NCI-H524 treated with DMSO at 0.1 percent for 48 hours (cell line): ENCODE data around the gene PSMG4.

Source experiments
- DNase-seq: peaks from one replicate; lab custom pipeline; 2025; lab: John Stamatoyannopoulos, UW

PSMG4 gene

GRCh38 chr6:3276174-3277167 is 17.7 kb downstream of the PSMG4 start:
- DNase-seq, result no peak

- no peak for DNase-seq
Observed at GRCh38 chr6:3277251-3277650, 18.5 kb downstream of the PSMG4 start.

- no peak for DNase-seq
Observed at GRCh38 chr6:3277851-3278416, 19.2 kb downstream of the PSMG4 start.

GRCh38 chr6:3278691-3279090 is 19.9 kb downstream of the PSMG4 start:
- no peak for DNase-seq

- no peak for DNase-seq
Observed at GRCh38 chr6:3280091-3280490, 21.3 kb downstream of the PSMG4 start.

GRCh38 chr6:3280866-3281465 is 22.2 kb downstream of the PSMG4 start:
- DNase-seq, result no peak

GRCh38 chr6:3281631-3282475 is 23.1 kb downstream of the PSMG4 start:
- DNase-seq, result no peak

GRCh38 chr6:3282476-3283236 is 23.9 kb downstream of the PSMG4 start:
- DNase-seq, result no peak

- no peak for DNase-seq
Observed at GRCh38 chr6:3283241-3283640, 24.5 kb downstream of the PSMG4 start.

GRCh38 chr6:3283641-3284435 is 25.1 kb downstream of the PSMG4 start:
- DNase-seq, result no peak

GRCh38 chr6:3284436-3284876 is 25.7 kb downstream of the PSMG4 start:
- no peak for DNase-seq

GRCh38 chr6:3285049-3285639 is 26.4 kb downstream of the PSMG4 start:
- DNase-seq, result no peak

- no peak for DNase-seq
Observed at GRCh38 chr6:3285732-3286131, 27.0 kb downstream of the PSMG4 start.

- DNase-seq, result no peak
Observed at GRCh38 chr6:3286641-3287171, 28.0 kb downstream of the PSMG4 start.

- no peak for DNase-seq
Observed at GRCh38 chr6:3287308-3287707, 28.6 kb downstream of the PSMG4 start.

GRCh38 chr6:3287976-3288707 is 29.4 kb downstream of the PSMG4 start:
- DNase-seq, result no peak

- DNase-seq, result no peak
Observed at GRCh38 chr6:3288711-3289663, 30.2 kb downstream of the PSMG4 start.

- no peak for DNase-seq
Observed at GRCh38 chr6:3289664-3290055, 30.9 kb downstream of the PSMG4 start.
